ENCODE results near the gene SRSF3. TPM values are rescaled to one million over a fixed set of nuclear protein-coding genes. Genes with fewer than 3 reads are reported as not detected.

SRSF3 gene
- total and polyA plus RNA-seq, 8 donors = 60.5 to 122 (median 105) TPM

DNA sequence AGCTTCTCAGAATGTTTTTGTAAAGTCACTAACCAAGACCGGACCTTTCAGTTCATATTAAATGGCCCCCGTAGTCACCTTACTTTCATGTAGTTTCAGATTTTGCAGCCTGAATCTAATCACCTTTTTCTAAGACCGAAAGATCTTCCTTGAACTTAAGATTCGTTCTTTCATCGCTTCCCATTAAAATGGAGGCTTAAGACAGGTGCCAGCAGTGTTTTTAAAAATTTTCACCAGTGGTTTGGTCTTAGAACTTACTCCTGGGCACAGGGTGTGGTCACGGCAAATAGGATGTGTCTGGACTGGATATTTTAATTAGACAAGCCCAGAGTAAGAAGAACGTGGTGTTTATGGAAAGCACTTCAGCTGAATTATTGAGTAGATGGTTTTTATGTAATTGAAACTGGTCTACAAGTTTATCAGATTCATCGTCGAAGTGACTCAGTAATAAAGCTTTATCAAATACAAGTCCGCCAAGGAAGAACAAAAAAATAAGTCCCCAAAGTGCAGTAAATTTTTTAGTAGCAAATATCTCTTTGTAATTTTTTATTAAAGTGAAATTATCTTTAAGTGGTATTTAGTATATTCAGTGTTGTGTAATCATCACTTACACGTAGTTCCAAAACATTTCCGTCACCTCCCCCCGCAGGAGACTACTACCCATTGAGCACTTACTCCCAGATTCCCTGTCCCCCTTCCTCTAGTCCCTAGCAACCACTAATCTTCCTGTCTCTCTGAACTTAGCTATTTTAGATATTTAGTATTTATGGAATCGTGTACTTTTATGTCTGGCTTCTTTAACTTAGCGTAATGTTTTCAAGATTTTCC is 868 bp downstream of the SRSF3 start:
- peak; percentile 29 to 63 (median 40) for ATAC-seq
- TF ChIP-seq, protein P1, sequence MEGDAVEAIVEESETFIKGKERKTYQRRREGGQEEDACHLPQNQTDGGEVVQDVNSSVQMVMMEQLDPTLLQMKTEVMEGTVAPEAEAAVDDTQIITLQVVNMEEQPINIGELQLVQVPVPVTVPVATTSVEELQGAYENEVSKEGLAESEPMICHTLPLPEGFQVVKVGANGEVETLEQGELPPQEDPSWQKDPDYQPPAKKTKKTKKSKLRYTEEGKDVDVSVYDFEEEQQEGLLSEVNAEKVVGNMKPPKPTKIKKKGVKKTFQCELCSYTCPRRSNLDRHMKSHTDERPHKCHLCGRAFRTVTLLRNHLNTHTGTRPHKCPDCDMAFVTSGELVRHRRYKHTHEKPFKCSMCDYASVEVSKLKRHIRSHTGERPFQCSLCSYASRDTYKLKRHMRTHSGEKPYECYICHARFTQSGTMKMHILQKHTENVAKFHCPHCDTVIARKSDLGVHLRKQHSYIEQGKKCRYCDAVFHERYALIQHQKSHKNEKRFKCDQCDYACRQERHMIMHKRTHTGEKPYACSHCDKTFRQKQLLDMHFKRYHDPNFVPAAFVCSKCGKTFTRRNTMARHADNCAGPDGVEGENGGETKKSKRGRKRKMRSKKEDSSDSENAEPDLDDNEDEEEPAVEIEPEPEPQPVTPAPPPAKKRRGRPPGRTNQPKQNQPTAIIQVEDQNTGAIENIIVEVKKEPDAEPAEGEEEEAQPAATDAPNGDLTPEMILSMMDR (IDR thresholded peaks at IDR 0.05) = no peak
- H3K27me3 ChIP-seq = no peaks in the 10 kb centered on the region
- H3K4me3 ChIP-seq = peak overlapping the region; percentile 38 to 81 (median 58)
- H3K36me3 ChIP-seq = peaks cover 5 to 34% (median 23%) of the 10 kb centered on the region in 3 donors
- intact Hi-C loops (cut with DNase I) = no loop called here
- no peak for FAIRE-seq
- H3K4me1 ChIP-seq = peaks cover 14 to 29% (median 28%) of the 10 kb centered on the region in 3 donors
- 0 to 1% methylated on average over 15 of the region's 15 CpGs for WGBS, 2 donors
- DNase-seq = peak in 2 of 6 donors; percentile 37 to 69
- H3K9me3 ChIP-seq = no peaks in the 10 kb centered on the region
- H3K27ac ChIP-seq = peak overlapping the region; percentile 93 to 99 (median 96)

DNA sequence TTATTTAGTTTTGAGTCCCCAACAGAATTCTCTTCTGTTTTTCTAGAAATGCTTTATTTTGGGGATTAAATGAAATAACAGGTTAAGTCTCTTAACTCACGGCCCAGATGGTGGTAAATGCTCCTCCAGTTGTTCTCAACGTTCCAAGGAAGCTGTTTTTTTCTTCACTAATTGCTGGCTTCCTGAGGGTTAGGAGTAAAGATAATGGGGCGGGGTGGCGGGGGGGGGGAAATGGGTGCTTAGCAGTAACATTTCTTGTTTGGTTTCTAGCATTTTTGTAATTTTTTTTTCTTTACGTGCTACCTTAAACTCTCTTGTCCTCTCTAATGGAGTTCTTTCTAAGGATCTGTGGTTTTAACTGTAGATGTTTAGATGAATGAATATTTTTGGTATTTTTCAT is 2.2 kb downstream of the SRSF3 start:
- ATAC-seq (no peak), FAIRE-seq (no peak), DNase-seq (no peak)
- Histone ChIP-seq H3K36me3 (peaks cover 5 to 47% (median 32%) of the 10 kb centered on the region in 3 donors), H3K27ac (peak overlapping the region in 2 of 4 donors; percentile 97 to 99), H3K4me3 (peak overlapping the region; percentile 38 to 81 (median 58)), H3K27me3 (no peaks in the 10 kb centered on the region), H3K4me1 (peaks cover 15 to 39% (median 38%) of the 10 kb centered on the region in 3 donors), H3K9me3 (no peaks in the 10 kb centered on the region)
- TF ChIP-seq, protein P1 (IDR thresholded peaks at IDR 0.05) = no peak
- intact Hi-C loops (cut with DNase I) = no loop called here
- 1 to 2% methylated on average over 5 of the region's 5 CpGs for WGBS, 2 donors

DNA sequence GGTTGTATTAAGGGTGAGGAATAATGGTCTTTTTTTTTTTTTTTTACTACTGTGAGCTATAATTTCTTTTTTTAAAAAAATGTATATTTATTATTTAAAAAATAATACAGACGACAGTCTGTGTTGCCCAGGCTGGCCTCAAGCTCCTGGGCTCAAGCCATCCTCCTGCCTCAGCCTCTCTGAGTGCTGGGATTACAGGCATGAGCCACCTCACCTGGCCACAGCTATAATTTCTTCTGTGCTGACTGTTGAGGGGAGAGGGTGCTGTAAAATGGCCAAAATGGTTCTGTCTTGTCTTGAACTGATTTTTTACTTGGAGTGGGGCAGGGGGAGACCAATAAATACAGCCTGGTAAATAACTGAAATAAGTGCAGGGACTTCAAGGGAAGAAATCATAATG is 3.6 kb downstream of the SRSF3 start:
- intact Hi-C loops (cut with DNase I) = no loop called here
- FAIRE-seq (no peak), DNase-seq (peak in 1 of 6 donors; percentile 9), ATAC-seq (no peak)
- whole genome bisulfite sequencing, 2 donors = 0 to 7% methylated on average over 1 of the region's 1 CpG
- Histone ChIP-seq H3K4me3 (peak overlapping the region in 3 of 4 donors; percentile 51 to 81 (median 66)), H3K27me3 (no peaks in the 10 kb centered on the region), H3K27ac (no peak overlapping the region), H3K36me3 (peaks cover 5 to 62% (median 45%) of the 10 kb centered on the region in 3 donors), H3K9me3 (no peaks in the 10 kb centered on the region), H3K4me1 (peaks cover 15 to 54% (median 41%) of the 10 kb centered on the region in 3 donors)
- TF ChIP-seq, protein P1 (IDR thresholded peaks at IDR 0.05) = no peak

DNA sequence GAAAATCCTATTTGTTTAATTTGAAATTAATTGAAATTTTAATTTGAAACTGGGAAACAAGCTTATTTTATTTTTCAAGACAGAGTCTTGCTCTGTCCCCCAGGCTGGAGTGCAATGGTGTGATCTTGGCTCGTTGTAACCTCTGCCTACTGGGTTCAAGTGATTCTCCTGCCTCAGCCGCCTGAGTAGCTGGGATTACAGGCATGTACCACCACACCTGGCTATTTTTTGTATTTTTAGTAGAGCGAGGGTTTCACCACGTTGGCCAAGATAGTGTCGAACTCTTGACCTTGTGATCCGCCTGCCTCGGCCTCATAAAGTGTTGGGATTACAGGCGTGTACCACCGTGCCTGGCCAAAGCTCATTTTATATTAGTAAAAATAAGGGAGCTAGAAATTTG is 4.2 kb downstream of the SRSF3 start:
- Histone ChIP-seq H3K4me3 (peak overlapping the region in 3 of 4 donors; percentile 51 to 81 (median 66)), H3K27me3 (no peaks in the 10 kb centered on the region), H3K4me1 (peaks cover 20 to 59% (median 46%) of the 10 kb centered on the region in 3 donors), H3K9me3 (no peaks in the 10 kb centered on the region), H3K36me3 (peaks cover 5 to 67% (median 50%) of the 10 kb centered on the region in 3 donors), H3K27ac (no peak overlapping the region)
- FAIRE-seq (no peak), DNase-seq (peak in 1 of 6 donors; percentile 24), ATAC-seq (no peak)
- WGBS, 2 donors = 9 to 10% methylated on average over 9 of the region's 9 CpGs
- intact Hi-C loops (cut with DNase I) = no loop called here
- TF ChIP-seq, protein P1 (IDR thresholded peaks at IDR 0.05) = no peak
